HG03064 (cell line): ENCODE measurements around the gene UBTD1.

Experiments
- ATAC-seq: cut with Tn5 transposase; IDR thresholded peaks from one replicate; pipeline ENCODE4 v1.9.1; 2021; ENCODE audit warnings: low read depth; ENCODE audit not compliant: unreplicated experiment

Gene UBTD1

GRCh38 chr10:97533888-97534287, 35.2 kb downstream of the UBTD1 start:
- ATAC-seq: no peak

- no peak for ATAC-seq
Observed at GRCh38 chr10:97534746-97535367, 36.1 kb downstream of the UBTD1 start.

- ATAC-seq: no peak
Observed at GRCh38 chr10:97537186-97537869, 38.6 kb downstream of the UBTD1 start.

- ATAC-seq: no peak
Observed at GRCh38 chr10:97538411-97538810, 39.7 kb downstream of the UBTD1 start.

- no peak for ATAC-seq
Observed at GRCh38 chr10:97538839-97539238, 40.1 kb downstream of the UBTD1 start.

GRCh38 chr10:97539523-97540200, 40.9 kb downstream of the UBTD1 start:
- no peak for ATAC-seq

- no peak for ATAC-seq
Observed at GRCh38 chr10:97540669-97541500, 42.2 kb downstream of the UBTD1 start.

- no peak for ATAC-seq
Observed at GRCh38 chr10:97542169-97543024, 43.7 kb downstream of the UBTD1 start.

GRCh38 chr10:97543025-97543546, 44.4 kb downstream of the UBTD1 start:
- no peak for ATAC-seq

GRCh38 chr10:97546456-97547270, 47.9 kb downstream of the UBTD1 start:
- ATAC-seq: no peak

- no peak for ATAC-seq
Observed at GRCh38 chr10:97547271-97547600, 48.5 kb downstream of the UBTD1 start.

- ATAC-seq: no peak
Observed at GRCh38 chr10:97547962-97548361, 49.2 kb downstream of the UBTD1 start.

- no peak for ATAC-seq
Observed at GRCh38 chr10:97548828-97549455, 50.2 kb downstream of the UBTD1 start.

GRCh38 chr10:97549587-97550322, 51.0 kb downstream of the UBTD1 start:
- no peak for ATAC-seq

GRCh38 chr10:97550336-97551149, 51.8 kb downstream of the UBTD1 start:
- ATAC-seq: no peak

GRCh38 chr10:97551271-97551670, 52.5 kb downstream of the UBTD1 start:
- no peak for ATAC-seq

- no peak for ATAC-seq
Observed at GRCh38 chr10:97553575-97554031, 54.9 kb downstream of the UBTD1 start.
